OCI-LY7 (cell line): ENCODE measurements around the gene PYGB. TPM values are rescaled to one million over a fixed set of nuclear protein-coding genes. Genes with fewer than 3 reads are reported as not detected.

Experiments used
- BruUV-seq: library from RNA; stranded (reverse); fragments of 400-500 nt; replicated peaks from 2 replicates; lab custom pipeline; 2021; lab: Mats Ljungman, UMichigan
- CTCF ChIA-PET: fragments of 300-600 bp; sonication (Branson Sonifier 250); formaldehyde crosslinking; loops from one replicate; lab custom pipeline; 2022; ENCODE audit warnings: antibody characterized with exemption; ENCODE audit not compliant: unreplicated experiment; lab: Charles Lee
- POLR2A ChIA-PET: fragments of 300-600 bp; sonication (Branson Sonifier 250); formaldehyde crosslinking; loops from one replicate; lab custom pipeline; 2022; ENCODE audit warnings: antibody characterized with exemption; lab: Charles Lee
- DNase-seq: peaks from one replicate; pipeline ENCODE4 v3.0.0-alpha.2; 2015; ENCODE audit warnings: low spot score
- H2AFZ ChIP-seq: fragments of 200-600 bp; sonication (generic), shearing (Covaris generic); 2 replicates; pipeline ENCODE4 v1.6.1; 2014; ENCODE audit warnings: mild to moderate bottlenecking, antibody characterized with exemption, low read length, moderate library complexity
- H3K27ac ChIP-seq: fragments of 200-600 bp; sonication (generic); 2 replicates; pipeline ENCODE4 v1.5.1; 2014; ENCODE audit warnings: mixed run types, low read depth, mild to moderate bottlenecking, moderate library complexity, low read length, inconsistent platforms; ENCODE audit not compliant: poor library complexity, severe bottlenecking
- H3K36me3 ChIP-seq: fragments of 200-600 bp; sonication (generic); 2 replicates; pipeline ENCODE4 v1.6.1; 2014; ENCODE audit warnings: mild to moderate bottlenecking, antibody characterized with exemption, low read length, moderate library complexity, mixed read lengths; ENCODE audit not compliant: insufficient read depth
- H3K4me1 ChIP-seq: fragments of 200-600 bp; sonication (generic); 2 replicates; pipeline ENCODE4 v1.5.1; 2014; ENCODE audit warnings: mild to moderate bottlenecking, low read length; ENCODE audit not compliant: insufficient read depth, poor library complexity, severe bottlenecking
- H3K4me2 ChIP-seq: fragments of 200-600 bp; sonication (generic); 2 replicates; pipeline ENCODE4 v1.6.1; 2014; ENCODE audit warnings: mild to moderate bottlenecking, low read length
- H3K4me3 ChIP-seq: fragments of 200-600 bp; sonication (generic); 2 replicates; pipeline ENCODE4 v1.5.1; 2014; ENCODE audit warnings: mild to moderate bottlenecking, low read depth, low read length; ENCODE audit not compliant: poor library complexity, severe bottlenecking
- H3K79me2 ChIP-seq: fragments of 200-600 bp; sonication (generic); 2 replicates; pipeline ENCODE4 v1.6.1; 2016; ENCODE audit warnings: low read depth, mild to moderate bottlenecking, low read length, moderate library complexity, mixed read lengths; ENCODE audit not compliant: insufficient read depth
- H3K9me2 ChIP-seq: fragments of 200-600 bp; sonication (generic); 2 replicates; pipeline ENCODE4 v1.6.1; 2016; ENCODE audit warnings: mild to moderate bottlenecking, low read length, mixed read lengths; ENCODE audit not compliant: insufficient read depth
- H3K9me3 ChIP-seq: fragments of 200-600 bp; sonication (generic); 2 replicates; pipeline ENCODE4 v1.6.1; 2014; ENCODE audit warnings: mild to moderate bottlenecking, mixed run types, low read length, mixed read lengths
- H4K20me1 ChIP-seq: fragments of 200-600 bp; sonication (generic); 2 replicates; pipeline ENCODE4 v1.6.1; 2014; ENCODE audit warnings: mild to moderate bottlenecking, antibody characterized with exemption, low read length, moderate library complexity, mixed read lengths; ENCODE audit not compliant: insufficient read depth
- CTCF ChIP-seq: fragments of 200-600 bp; sonication (generic); conservative IDR thresholded peaks from 2 replicates; pipeline ENCODE4 v1.5.1; 2014; ENCODE audit warnings: mild to moderate bottlenecking, antibody characterized with exemption, low read length, moderate library complexity, mixed read lengths
- EZH2phosphoT487 ChIP-seq: fragments of 200-600 bp; sonication (generic); IDR thresholded peaks from 2 replicates; pipeline ENCODE4 v1.6.1; 2018; ENCODE audit warnings: low read depth, borderline replicate concordance, mild to moderate bottlenecking, mixed run types, antibody characterized with exemption, low read length, moderate library complexity, mixed read lengths
- intact Hi-C: fragments of 100-400 bp; cut with micrococcal nuclease; formaldehyde crosslinking; loops from one replicate; pipeline ENCODE4 v1.10.0; 2022; ENCODE audit not compliant: unreplicated experiment
- total RNA-seq, 2 experiments: library from RNA; depleted of rRNA in 1 of 2; stranded (reverse); fragments of >200 nt in 1 of 2; shearing (Covaris generic) in 1 of 2; gene quantifications; 2 replicates each; pipeline ENCODE4 v1.2.3, GENCODE V29; 2014 to 2022

PYGB gene
- total RNA-seq, 2 experiments from 2014 or later: 4.9 to 7.0 TPM

GRCh38 chr20:25272223-25273000 is 24.5 kb downstream of the PYGB start:
- H3K9me2 ChIP-seq: no peaks in the 10 kb centered on the region
- no peak overlapping the region for H3K27ac ChIP-seq
- H3K4me3 ChIP-seq: no peak overlapping the region
- BruUV-seq: no TSS peak
- peaks cover 7% of the 10 kb centered on the region; the same call in 1 of the 2 replicates for H4K20me1 ChIP-seq
- H3K9me3 ChIP-seq: no peaks in the 10 kb centered on the region
- H3K36me3 ChIP-seq: 0 out of 2 replicates have a peak, but pooled peaks cover 3% of the 10 kb centered on the region
- ChIA-PET CTCF (no interaction called here), POLR2A (no interaction called here)
- H2AFZ ChIP-seq: no peak overlapping the region
- H3K4me2 ChIP-seq: no peak overlapping the region
- intact Hi-C loops: no loop called here
- H3K79me2 ChIP-seq: no peaks in the 10 kb centered on the region
- no peaks in the 10 kb centered on the region for H3K4me1 ChIP-seq
- no peak for TF ChIP-seq CTCF
- TF ChIP-seq EZH2phosphoT487: no peak
- no peak for DNase-seq

- TF ChIP-seq CTCF: no peak
- TF ChIP-seq EZH2phosphoT487: no peak
- H3K27ac ChIP-seq: no peak overlapping the region
- H3K36me3 ChIP-seq: 0 out of 2 replicates have a peak, but pooled peaks cover 3% of the 10 kb centered on the region
- no peaks in the 10 kb centered on the region for H3K4me1 ChIP-seq
- CTCF ChIA-PET: no interaction called here
- intact Hi-C loops: no loop called here
- no peaks in the 10 kb centered on the region for H3K79me2 ChIP-seq
- no peak for DNase-seq
- POLR2A ChIA-PET: no interaction called here
- peaks cover 12% of the 10 kb centered on the region for H4K20me1 ChIP-seq
- H2AFZ ChIP-seq: no peak overlapping the region
- H3K4me2 ChIP-seq: no peak overlapping the region
- no peak overlapping the region for H3K4me3 ChIP-seq
- no TSS peak for BruUV-seq
- H3K9me3 ChIP-seq: no peaks in the 10 kb centered on the region
- H3K9me2 ChIP-seq: no peaks in the 10 kb centered on the region
Measured at GRCh38 chr20:25273046-25273445, 25.2 kb downstream of the PYGB start.
